Measurements from ENCODE around the gene RASSF4.
A peak's percentile ranks its signal among the peaks of the same experiment; 100 is the strongest.

RASSF4 gene

DNA sequence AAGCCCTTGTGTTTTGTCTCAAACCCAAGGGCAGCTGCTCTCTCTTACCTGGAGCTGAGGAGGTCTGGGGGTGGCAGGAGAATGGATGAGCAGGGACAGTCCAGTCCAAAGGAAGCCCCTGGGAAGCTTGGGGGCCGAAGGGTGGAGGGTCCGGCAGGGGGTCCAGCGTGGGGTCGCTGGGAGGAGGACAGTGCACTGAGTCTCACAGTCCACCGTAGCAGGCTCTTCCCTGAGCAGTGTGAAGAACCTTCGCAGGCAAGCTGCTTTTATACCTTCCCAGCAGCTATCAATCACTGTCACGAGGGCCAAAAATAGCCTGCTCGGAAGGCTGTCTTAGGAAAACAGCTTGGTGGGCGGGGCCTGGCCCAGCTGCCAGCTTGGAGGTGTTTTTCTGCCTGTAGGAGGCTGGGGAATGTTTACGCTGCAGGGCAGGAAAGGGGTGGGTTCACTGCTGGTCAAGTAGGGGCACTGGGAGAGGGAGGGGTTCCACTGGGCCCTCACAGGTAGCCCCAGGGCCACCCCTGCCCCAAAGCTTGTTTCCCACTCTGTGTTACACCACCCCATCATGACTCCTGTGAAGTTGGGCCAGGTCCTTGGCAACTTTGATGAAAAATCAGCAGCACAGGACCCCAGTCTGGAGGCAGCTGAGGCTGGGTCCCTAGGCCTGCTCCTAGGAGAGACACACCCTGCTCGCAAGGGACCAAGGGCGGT, 19.1 kb downstream of the RASSF4 start, which contains the start of gene DEPP1:
TSS of gene DEPP1 (minus strand) at position 240 of the 711 bp plus-strand sequence. CDS start 779 bp downstream, outside the sequence.
- H2BK12ac ChIP-seq (ENCODE audit: low read length in 2 of 2): peak within 1 kb of the TSS; percentile 87 to 99
- H3K4me1 ChIP-seq (ENCODE audit: control insufficient read depth, insufficient read depth, low read depth, low read length): peaks cover 72% of the 10 kb centered on the region
- peak within 1 kb of the TSS in 1 of 2 experiments; percentile 94 for H3K14ac ChIP-seq (ENCODE audit: low read length in 2 of 2)
- peak within 1 kb of the TSS in 1 of 2 experiments; percentile 80 for H3K23ac ChIP-seq (ENCODE audit: low read length in 2 of 2)
- no peaks in the 10 kb centered on the region for H3K27me3 ChIP-seq (ENCODE audit: control insufficient read depth in 1 of 2, insufficient read depth in 1 of 2, low read length in 2 of 2)
- H3K27ac ChIP-seq (ENCODE audit: low read length, poor library complexity, severe bottlenecking): peak within 1 kb of the TSS; percentile 57
- no peak within 1 kb of the TSS for H2AFZ ChIP-seq (ENCODE audit: low read depth, low read length)
- H3K4ac ChIP-seq (ENCODE audit: low read depth in 1 of 2, low read length in 2 of 2): peak within 1 kb of the TSS; percentile 60 to 83
- peaks cover 12% of the 10 kb centered on the region for H3K79me1 ChIP-seq (replicated peaks; ENCODE audit: low read length, poor library complexity, severe bottlenecking)
- H4K91ac ChIP-seq (ENCODE audit: low read length): peak within 1 kb of the TSS; percentile 74
- H4K8ac ChIP-seq (ENCODE audit: low read length): peak within 1 kb of the TSS; percentile 59
- peaks cover 19 to 32% of the 10 kb centered on the region in 2 experiments for H3K36me3 ChIP-seq (ENCODE audit: control insufficient read depth in 1 of 2, insufficient read depth in 2 of 2, low read depth in 1 of 2, low read length in 2 of 2)
- peak within 1 kb of the TSS in 1 of 2 experiments; percentile 88 for H3K4me3 ChIP-seq (ENCODE audit: insufficient read depth in 1 of 2, low read depth in 1 of 2, low read length in 2 of 2)
- peak within 1 kb of the TSS; percentile 91 for H3K9ac ChIP-seq (ENCODE audit: low read length)
- H3K18ac ChIP-seq (ENCODE audit: low read depth in 1 of 2, low read length in 2 of 2): peak within 1 kb of the TSS; percentile 66 to 95
- peak within 1 kb of the TSS; percentile 69 for H2AK5ac ChIP-seq (ENCODE audit: low read length, severe bottlenecking)
- H2BK15ac ChIP-seq (ENCODE audit: low read depth, poor library complexity, severe bottlenecking): peak within 1 kb of the TSS; percentile 92
- H3K9me3 ChIP-seq (ENCODE audit: control insufficient read depth, low read length): no peaks in the 10 kb centered on the region
- peak within 1 kb of the TSS; percentile 36 for H2BK5ac ChIP-seq (ENCODE audit: low read depth, low read length, poor library complexity, severe bottlenecking)
- WGBS: 30% methylated on average over 11 of the region's 12 CpGs
- H3K4me2 ChIP-seq (ENCODE audit: low read length, poor library complexity, severe bottlenecking): peak within 1 kb of the TSS; percentile 68
- peak; percentile 96 for DNase-seq
- peak within 1 kb of the TSS; percentile 81 for H2BK120ac ChIP-seq (ENCODE audit: low read depth, low read length)

DNA sequence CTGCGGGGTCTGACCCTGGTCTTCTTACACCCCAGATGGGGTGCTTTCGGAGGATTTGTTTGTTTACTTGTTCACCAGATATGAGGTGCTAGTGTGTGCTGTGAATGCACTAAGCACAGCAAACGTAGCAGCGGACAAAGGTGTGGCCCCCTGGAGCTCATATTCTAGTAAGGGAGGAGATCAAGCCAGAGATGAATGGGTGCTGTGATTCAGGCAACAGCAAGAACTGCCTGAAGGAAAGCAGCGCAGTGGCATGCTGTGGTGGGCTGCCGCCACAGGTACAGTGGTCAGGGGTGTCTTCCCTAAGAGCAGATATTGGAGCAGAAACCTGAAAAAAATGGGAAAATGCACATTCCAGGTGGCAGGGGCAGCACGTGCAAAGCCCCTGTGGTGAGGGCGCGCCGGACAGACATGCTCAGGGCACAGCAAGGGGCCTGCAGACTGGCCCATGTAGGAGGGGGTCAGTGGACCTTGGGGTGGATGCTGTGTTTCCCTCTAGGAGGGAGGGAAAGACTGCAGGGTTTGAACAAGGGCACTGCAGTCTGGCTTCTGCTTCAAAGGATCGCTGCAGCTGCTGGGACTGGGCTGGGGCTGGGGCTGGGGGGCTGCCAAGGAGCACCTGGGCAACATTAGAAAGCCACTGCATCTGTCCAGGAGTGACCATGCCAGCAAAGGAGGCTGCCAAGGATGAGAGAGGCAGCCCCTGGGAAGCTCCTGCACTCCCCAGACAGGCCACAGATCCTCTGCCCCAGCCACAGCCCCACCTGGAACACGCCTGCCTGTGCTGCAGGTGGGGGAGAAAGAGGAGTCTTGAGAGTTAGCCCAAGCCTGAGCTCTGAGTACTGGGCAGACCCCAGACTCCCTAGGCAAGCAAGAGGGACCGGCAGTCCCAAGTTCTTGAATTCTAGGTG, 19.9 kb downstream of the RASSF4 start:
- Histone ChIP-seq H3K4me2 (ENCODE audit: low read length, poor library complexity, severe bottlenecking) (no peak overlapping the region), H3K36me3 (ENCODE audit: control insufficient read depth in 1 of 2, insufficient read depth in 2 of 2, low read depth in 1 of 2, low read length in 2 of 2) (peaks cover 19 to 40% of the 10 kb centered on the region in 2 experiments), H3K79me1 (replicated peaks; ENCODE audit: low read length, poor library complexity, severe bottlenecking) (peaks cover 12% of the 10 kb centered on the region), H2BK120ac (ENCODE audit: low read depth, low read length) (peak overlapping the region; percentile 65), H2BK5ac (ENCODE audit: low read depth, low read length, poor library complexity, severe bottlenecking) (peak overlapping the region; percentile 19), H3K4me1 (ENCODE audit: control insufficient read depth, insufficient read depth, low read depth, low read length) (peaks cover 67% of the 10 kb centered on the region), H3K23ac (ENCODE audit: low read length in 2 of 2) (peak overlapping the region in 1 of 2 experiments; percentile 80), H3K4me3 (ENCODE audit: insufficient read depth in 1 of 2, low read depth in 1 of 2, low read length in 2 of 2) (peak overlapping the region in 1 of 2 experiments; percentile 88), H3K9ac (ENCODE audit: low read length) (peak overlapping the region; percentile 91), H3K4ac (ENCODE audit: low read depth in 1 of 2, low read length in 2 of 2) (peak overlapping the region; percentile 56 to 69), H3K18ac (ENCODE audit: low read depth in 1 of 2, low read length in 2 of 2) (peak overlapping the region; percentile 60 to 93), H3K27ac (ENCODE audit: low read length, poor library complexity, severe bottlenecking) (peak overlapping the region; percentile 57), H4K8ac (ENCODE audit: low read length) (peak overlapping the region; percentile 33), H2AFZ (ENCODE audit: low read depth, low read length) (no peak overlapping the region), H2BK15ac (ENCODE audit: low read depth, poor library complexity, severe bottlenecking) (peak overlapping the region; percentile 36), H3K27me3 (ENCODE audit: control insufficient read depth in 1 of 2, insufficient read depth in 1 of 2, low read length in 2 of 2) (no peaks in the 10 kb centered on the region), H3K9me3 (ENCODE audit: control insufficient read depth, low read length) (no peaks in the 10 kb centered on the region), H2AK5ac (ENCODE audit: low read length, severe bottlenecking) (peak overlapping the region; percentile 69), H4K91ac (ENCODE audit: low read length) (peak overlapping the region; percentile 71), H3K14ac (ENCODE audit: low read length in 2 of 2) (peak overlapping the region in 1 of 2 experiments; percentile 94), H2BK12ac (ENCODE audit: low read length in 2 of 2) (peak overlapping the region; percentile 87 to 99)
- DNase-seq: no peak
- 92% methylated on average over 13 of the region's 13 CpGs for WGBS

GRCh38 chr10:44980309-44981171, 20.9 kb downstream of the RASSF4 start:
- Histone ChIP-seq H3K27me3 (ENCODE audit: control insufficient read depth in 1 of 2, insufficient read depth in 1 of 2, low read length in 2 of 2) (no peaks in the 10 kb centered on the region), H3K23ac (ENCODE audit: low read length in 2 of 2) (no peak overlapping the region), H3K9me3 (ENCODE audit: control insufficient read depth, low read length) (no peaks in the 10 kb centered on the region), H3K79me1 (replicated peaks; ENCODE audit: low read length, poor library complexity, severe bottlenecking) (peaks cover 12% of the 10 kb centered on the region), H2BK5ac (ENCODE audit: low read depth, low read length, poor library complexity, severe bottlenecking) (no peak overlapping the region), H3K9ac (ENCODE audit: low read length) (peak overlapping the region; percentile 73), H2AFZ (ENCODE audit: low read depth, low read length) (no peak overlapping the region), H2BK12ac (ENCODE audit: low read length in 2 of 2) (peak overlapping the region in 1 of 2 experiments; percentile 80), H3K4ac (ENCODE audit: low read depth in 1 of 2, low read length in 2 of 2) (peak overlapping the region in 1 of 2 experiments; percentile 85), H2BK15ac (ENCODE audit: low read depth, poor library complexity, severe bottlenecking) (no peak overlapping the region), H3K27ac (ENCODE audit: low read length, poor library complexity, severe bottlenecking) (peak overlapping the region; percentile 95), H3K14ac (ENCODE audit: low read length in 2 of 2) (peak overlapping the region in 1 of 2 experiments; percentile 90), H4K8ac (ENCODE audit: low read length) (peak overlapping the region; percentile 74), H2AK5ac (ENCODE audit: low read length, severe bottlenecking) (peak overlapping the region; percentile 53), H3K4me1 (ENCODE audit: control insufficient read depth, insufficient read depth, low read depth, low read length) (peaks cover 69% of the 10 kb centered on the region), H3K4me2 (ENCODE audit: low read length, poor library complexity, severe bottlenecking) (no peak overlapping the region), H3K36me3 (ENCODE audit: control insufficient read depth in 1 of 2, insufficient read depth in 2 of 2, low read depth in 1 of 2, low read length in 2 of 2) (peaks cover 27 to 47% of the 10 kb centered on the region in 2 experiments), H3K18ac (ENCODE audit: low read depth in 1 of 2, low read length in 2 of 2) (peak overlapping the region; percentile 60 to 77), H2BK120ac (ENCODE audit: low read depth, low read length) (no peak overlapping the region), H3K4me3 (ENCODE audit: insufficient read depth in 1 of 2, low read depth in 1 of 2, low read length in 2 of 2) (no peak overlapping the region), H4K91ac (ENCODE audit: low read length) (peak overlapping the region; percentile 5)
- 80% methylated on average over 13 of the region's 14 CpGs for WGBS
- DNase-seq: no peak

Measured in mesenchymal stem cell (in vitro differentiated cells and primary cell).